ENCODE data around the gene P2RY2. TPM values are rescaled to one million over a fixed set of nuclear protein-coding genes. Genes with fewer than 3 reads are reported as not detected.

The P2RY2 gene
- total RNA-seq, 1 donor from 2014 or later, result 4.2 TPM

DNA sequence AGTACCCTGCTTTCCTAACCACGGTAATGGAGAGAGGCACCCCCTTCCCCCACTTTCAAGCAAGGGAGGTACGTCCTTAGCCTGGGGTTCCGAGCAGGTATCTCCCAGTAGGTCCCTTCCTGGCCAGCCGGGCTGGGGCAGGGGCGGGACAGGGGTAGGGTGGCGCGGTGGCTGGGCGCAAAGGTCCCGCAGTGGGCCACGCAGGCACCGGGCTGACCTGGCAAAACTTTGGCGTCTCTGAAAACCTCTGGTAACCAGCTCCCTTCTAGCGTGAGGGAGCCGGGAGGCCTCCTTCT, 323 bp upstream of the P2RY2 start:
- no peak for TF ChIP-seq CTCF (IDR thresholded peaks at IDR 0.05; ENCODE audit: insufficient read depth, low read length, poor library complexity, severe bottlenecking)
- peaks cover 6% of the 10 kb centered on the region for H3K27me3 ChIP-seq (ENCODE audit: control insufficient read depth, insufficient read depth, low read length)
- H3K4me3 ChIP-seq (ENCODE audit: low read depth, low read length), result peak overlapping the region; percentile 49
- no peaks in the 10 kb centered on the region for H3K36me3 ChIP-seq (ENCODE audit: control insufficient read depth, insufficient read depth, low read length)
- no peak for DNase-seq (ENCODE audit: low read depth)

DNA sequence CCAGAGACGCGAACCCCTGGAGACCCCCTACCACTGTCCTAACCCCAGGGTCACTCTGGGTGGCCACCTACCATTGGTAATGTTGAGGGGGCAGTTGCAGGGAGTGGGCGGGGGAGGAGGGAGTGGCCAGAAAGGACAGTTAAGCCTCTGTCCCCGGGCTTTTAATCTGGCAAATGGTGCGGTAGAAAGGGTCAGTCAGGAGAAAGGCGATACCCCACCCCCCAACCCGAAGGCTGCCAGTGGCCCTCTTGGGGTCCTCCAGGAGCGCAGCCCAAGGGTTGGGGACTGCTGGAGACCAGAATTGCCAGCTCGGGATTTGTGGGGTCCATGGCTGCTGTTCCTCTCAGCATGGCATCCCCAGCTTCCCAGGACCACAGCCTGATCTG, 742 bp downstream of the P2RY2 start:
- Histone ChIP-seq H3K4me3 (ENCODE audit: low read depth, low read length) (peak overlapping the region; percentile 49), H3K27me3 (ENCODE audit: control insufficient read depth, insufficient read depth, low read length) (peaks cover 6% of the 10 kb centered on the region), H3K36me3 (ENCODE audit: control insufficient read depth, insufficient read depth, low read length) (no peaks in the 10 kb centered on the region)
- no peak for DNase-seq (ENCODE audit: low read depth)
- TF ChIP-seq CTCF (IDR thresholded peaks at IDR 0.05; ENCODE audit: insufficient read depth, low read length, poor library complexity, severe bottlenecking), result no peak

DNA sequence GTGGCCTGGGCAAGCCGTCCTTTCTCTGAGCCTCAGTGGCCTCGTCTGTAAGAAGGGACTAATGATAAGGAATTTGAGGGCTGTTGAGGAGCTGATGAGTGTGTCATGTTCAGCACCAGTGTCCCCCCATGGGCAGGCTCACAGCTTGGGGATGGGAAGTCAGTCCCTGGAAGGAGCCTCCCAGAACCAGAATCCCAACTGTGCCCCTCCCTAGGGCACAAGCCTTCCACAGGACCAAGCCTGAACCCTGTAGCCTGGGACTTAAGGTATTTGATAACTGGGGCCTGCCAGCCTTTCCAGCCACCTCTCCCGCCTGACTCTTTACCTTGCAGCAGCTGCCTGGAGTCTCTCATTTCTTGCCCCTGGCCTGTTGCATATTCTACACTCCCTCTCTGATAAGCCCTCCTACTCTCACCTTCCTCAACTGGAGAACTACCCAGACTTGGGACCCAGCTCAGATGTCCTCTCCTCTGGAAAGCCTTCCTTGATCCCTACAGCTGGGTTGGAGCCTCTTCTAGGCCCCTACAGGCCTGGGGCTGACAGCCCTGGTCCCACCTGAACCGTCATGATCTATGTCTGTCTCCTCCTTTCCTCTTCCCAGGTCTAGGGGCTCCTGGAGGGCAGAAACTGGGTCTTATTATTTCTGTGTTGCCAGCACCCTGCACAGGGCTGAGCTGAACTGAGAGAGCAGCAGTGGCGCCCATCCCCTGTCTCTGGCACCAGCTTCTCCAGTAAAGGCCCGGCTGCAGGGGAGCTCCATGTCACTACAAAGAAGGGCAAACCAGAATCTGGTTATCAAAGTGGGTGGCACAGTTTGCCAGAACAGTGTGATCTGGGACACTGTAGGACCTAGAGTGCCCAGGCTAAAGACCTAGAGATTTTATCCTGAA, 1.6 kb downstream of the P2RY2 start:
- Histone ChIP-seq H3K27me3 (ENCODE audit: control insufficient read depth, insufficient read depth, low read length) (peaks cover 6% of the 10 kb centered on the region), H3K36me3 (ENCODE audit: control insufficient read depth, insufficient read depth, low read length) (no peaks in the 10 kb centered on the region), H3K4me3 (ENCODE audit: low read depth, low read length) (no peak overlapping the region)
- no peak for DNase-seq (ENCODE audit: low read depth)
- TF ChIP-seq CTCF (IDR thresholded peaks at IDR 0.05; ENCODE audit: insufficient read depth, low read length, poor library complexity, severe bottlenecking), result no peak

- Histone ChIP-seq H3K27me3 (ENCODE audit: control insufficient read depth, insufficient read depth, low read length) (peaks cover 6% of the 10 kb centered on the region), H3K36me3 (ENCODE audit: control insufficient read depth, insufficient read depth, low read length) (no peaks in the 10 kb centered on the region), H3K4me3 (ENCODE audit: low read depth, low read length) (no peak overlapping the region)
- DNase-seq (ENCODE audit: low read depth), result no peak
- TF ChIP-seq CTCF (IDR thresholded peaks at IDR 0.05; ENCODE audit: insufficient read depth, low read length, poor library complexity, severe bottlenecking), result no peak
Measured at GRCh38 chr11:73221451-73221850, 3.4 kb downstream of the P2RY2 start.

DNA sequence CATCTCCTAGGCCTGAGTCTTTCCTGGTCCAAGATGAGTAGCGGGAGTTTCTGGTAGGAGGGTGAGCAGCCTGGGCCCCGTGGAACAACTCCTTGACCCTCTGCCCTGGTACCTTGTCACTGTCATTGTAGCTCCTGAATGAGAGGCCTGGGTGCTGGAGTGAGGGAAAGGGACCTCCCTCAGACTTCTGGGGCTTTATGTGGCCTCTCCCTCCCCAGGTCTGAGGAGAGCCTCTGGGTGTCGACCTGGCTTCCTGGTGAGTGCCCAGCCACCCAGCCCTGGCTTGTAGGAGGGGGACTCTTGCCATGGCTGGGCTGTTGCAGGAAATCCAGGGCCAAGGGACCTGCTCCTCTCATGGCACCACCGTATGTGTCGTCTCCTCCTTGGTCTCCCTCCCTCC, 3.9 kb downstream of the P2RY2 start:
- TF ChIP-seq CTCF (IDR thresholded peaks at IDR 0.05; ENCODE audit: insufficient read depth, low read length, poor library complexity, severe bottlenecking), result no peak
- H3K4me3 ChIP-seq (ENCODE audit: low read depth, low read length), result no peak overlapping the region
- H3K27me3 ChIP-seq (ENCODE audit: control insufficient read depth, insufficient read depth, low read length), result peaks cover 6% of the 10 kb centered on the region
- DNase-seq (ENCODE audit: low read depth), result no peak
- H3K36me3 ChIP-seq (ENCODE audit: control insufficient read depth, insufficient read depth, low read length), result no peaks in the 10 kb centered on the region

All from kidney epithelial cell (primary cell).